Right lobe of liver (tissue), 6 donors: Measurements from ENCODE around the gene TCTN2. TPM values are rescaled to one million over a fixed set of nuclear protein-coding genes. Genes with fewer than 3 reads are reported as not detected.
A peak's percentile ranks its signal among the peaks of the same experiment; 100 is the strongest.

Experiments used
- ATAC-seq, 4 donors: fragments of 200-7000 bp; cut with Tn5 transposase; one replicate each; pipeline ENCODE4 v1.9.1; 2020; ENCODE audit warnings: mild to moderate bottlenecking in 4 of 4, moderate library complexity in 4 of 4
- DNase-seq, 3 donors: peaks; one replicate each; pipeline ENCODE4 v3.0.0-alpha.2; 2020
- H3K27ac ChIP-seq, 3 donors: fragments of 200-600 bp; one replicate each; pipeline ENCODE4 v1.8.0; 2022
- H3K27me3 ChIP-seq, 2 donors: fragments of 200-600 bp; one replicate each; pipeline ENCODE4 v1.8.0; 2022
- H3K36me3 ChIP-seq, 4 donors: fragments of 200-600 bp; sonication (generic) in 1 of 4; one replicate each; pipeline versions ENCODE4 v1.5.1 to v1.8.0; 2017 to 2022; ENCODE audit warnings: control low read depth in 1 of 4
- H3K4me1 ChIP-seq, 4 donors: fragments of 200-600 bp; sonication (generic) in 1 of 4; one replicate each; pipeline versions ENCODE4 v1.5.1 to v1.8.0; 2017 to 2022; ENCODE audit warnings: control low read depth in 1 of 4
- H3K4me3 ChIP-seq, 3 donors: fragments of 200-600 bp; one replicate each; pipeline ENCODE4 v1.8.0; 2022
- H3K9me3 ChIP-seq, 4 donors: fragments of 200-600 bp; sonication (generic) in 1 of 4; one replicate each; pipeline versions ENCODE4 v1.5.1 to v1.8.0; 2017 to 2022; ENCODE audit warnings: control low read depth in 1 of 4
- POLR2A ChIP-seq: fragments of 450-650 bp; IDR thresholded peaks from one replicate; pipeline ENCODE4 v1.6.1; 2017; ENCODE audit warnings: antibody characterized with exemption, mild to moderate bottlenecking
- WGBS: methylation state at CpG from one replicate; pipeline ENCODE4 v1.1.6; 2018; ENCODE audit warnings: low coverage, low lambda C conversion rate; ENCODE audit not compliant: insufficient coverage; ENCODE audit errors: missing lambda C conversion rate; 5-methylcytosine and 5-hydroxymethylcytosine counted together
- intact Hi-C, 2 donors: fragments of 100-400 bp; cut with DNase I; formaldehyde crosslinking; loops; one replicate each; pipeline versions ENCODE4 v1.11.2 to v1.14.1; 2022
- total RNA-seq, 6 experiments: library from RNA; depleted of rRNA in 2 of 6; stranded (reverse); fragments of >200 nt in 2 of 6; fragmentation: NEBNext Ultra II Directional in 3 of 6; extraction: Animal tissue kit (Norgen Biotek cat#: 25700) in 3 of 6; gene quantifications; one replicate each; pipeline versions ENCODE4 v1.1.0 to v1.2.4, GENCODE V29; 2016 to 2023
- TF ChIP-seq, protein P1 (sequence below), 4 donors: fragments of 200-600 bp in 3 of 4; fragments of 450-650 bp in 1 of 4; IDR thresholded peaks; one replicate each; pipeline versions ENCODE4 v1.5.1 to v1.8.0; 2016 to 2022; ENCODE audit warnings: antibody characterized with exemption in 4 of 4, mild to moderate bottlenecking in 2 of 4
- donor health status: DM: no; HTN: yes; CAD: no.
- donor health status: DM: no; HTN: no; CAD: no.
- donor health status: DM: no; HTN: no; CAD: no.
- donor health status: DM: no; HTN: yes; CAD: no.
- donor health status: DM: no; HTN: yes; CAD: no.

Gene TCTN2
- total RNA-seq, 6 experiments from 2014 or later: 0.61 to 1.2 (median 0.88) TPM

DNA sequence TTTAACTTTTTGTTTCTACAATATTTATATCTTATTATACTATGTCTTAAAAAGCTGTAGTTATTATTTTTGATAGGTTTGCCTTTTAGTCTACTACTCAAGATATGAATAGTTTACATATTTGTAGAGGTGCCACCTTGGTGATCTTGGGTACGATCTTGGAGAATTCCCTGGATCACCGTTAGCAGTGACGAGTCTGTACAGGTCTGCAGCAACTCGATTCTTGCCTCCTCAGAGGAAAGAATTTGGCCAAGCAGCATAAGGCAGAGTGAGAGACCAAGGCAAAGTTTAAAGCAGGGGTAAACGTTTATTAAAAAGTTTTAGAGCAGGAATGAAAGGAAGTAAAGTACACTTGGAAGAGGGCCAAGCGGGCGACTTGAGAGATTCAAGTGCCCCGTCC, 3.1 kb upstream of the TCTN2 start:
- no peak for DNase-seq
- no peaks in the 10 kb centered on the region for H3K27me3 ChIP-seq
- no peak overlapping the region for H3K27ac ChIP-seq
- WGBS: 71% methylated on average over 8 of the region's 8 CpGs
- no peak for TF ChIP-seq POLR2A
- TF ChIP-seq, protein P1, sequence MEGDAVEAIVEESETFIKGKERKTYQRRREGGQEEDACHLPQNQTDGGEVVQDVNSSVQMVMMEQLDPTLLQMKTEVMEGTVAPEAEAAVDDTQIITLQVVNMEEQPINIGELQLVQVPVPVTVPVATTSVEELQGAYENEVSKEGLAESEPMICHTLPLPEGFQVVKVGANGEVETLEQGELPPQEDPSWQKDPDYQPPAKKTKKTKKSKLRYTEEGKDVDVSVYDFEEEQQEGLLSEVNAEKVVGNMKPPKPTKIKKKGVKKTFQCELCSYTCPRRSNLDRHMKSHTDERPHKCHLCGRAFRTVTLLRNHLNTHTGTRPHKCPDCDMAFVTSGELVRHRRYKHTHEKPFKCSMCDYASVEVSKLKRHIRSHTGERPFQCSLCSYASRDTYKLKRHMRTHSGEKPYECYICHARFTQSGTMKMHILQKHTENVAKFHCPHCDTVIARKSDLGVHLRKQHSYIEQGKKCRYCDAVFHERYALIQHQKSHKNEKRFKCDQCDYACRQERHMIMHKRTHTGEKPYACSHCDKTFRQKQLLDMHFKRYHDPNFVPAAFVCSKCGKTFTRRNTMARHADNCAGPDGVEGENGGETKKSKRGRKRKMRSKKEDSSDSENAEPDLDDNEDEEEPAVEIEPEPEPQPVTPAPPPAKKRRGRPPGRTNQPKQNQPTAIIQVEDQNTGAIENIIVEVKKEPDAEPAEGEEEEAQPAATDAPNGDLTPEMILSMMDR (IDR thresholded peaks at IDR 0.05): no peak
- no peak for ATAC-seq
- H3K4me3 ChIP-seq: no peak overlapping the region
- no peaks in the 10 kb centered on the region for H3K9me3 ChIP-seq
- H3K4me1 ChIP-seq: no peaks in the 10 kb centered on the region
- H3K36me3 ChIP-seq: no peaks in the 10 kb centered on the region
- intact Hi-C loops: no loop called here

DNA sequence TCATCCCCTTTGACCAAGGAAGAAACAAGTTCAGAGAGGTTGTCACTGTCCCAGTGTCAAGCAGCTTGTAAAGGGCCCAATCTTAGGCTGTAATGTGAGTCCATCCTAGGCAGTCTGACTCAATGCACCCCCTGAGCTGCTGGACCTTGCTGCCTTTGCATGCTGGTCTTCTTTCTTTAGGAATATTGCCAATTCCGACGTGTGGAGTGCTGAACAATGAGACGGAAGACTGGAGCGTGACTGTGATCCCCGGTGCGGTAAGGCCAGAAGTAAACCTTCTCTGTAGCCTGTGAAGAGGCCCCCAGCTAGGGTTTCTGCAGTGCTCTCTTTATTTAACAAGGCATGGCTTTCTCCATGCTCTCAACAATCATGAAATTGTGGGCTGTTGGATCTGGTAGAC, 963 bp downstream of the TCTN2 start:
- Histone ChIP-seq H3K4me3 (peak overlapping the region in 1 of 3 donors; percentile 86), H3K9me3 (no peaks in the 10 kb centered on the region), H3K27ac (no peak overlapping the region), H3K4me1 (no peaks in the 10 kb centered on the region), H3K36me3 (no peaks in the 10 kb centered on the region), H3K27me3 (no peaks in the 10 kb centered on the region)
- intact Hi-C loops: no loop called here
- TF ChIP-seq, protein P1 (IDR thresholded peaks at IDR 0.05): no peak
- no peak for TF ChIP-seq POLR2A
- ATAC-seq: no peak
- no CpG with 5 or more reads among the region's 6 CpGs for WGBS
- DNase-seq: no peak

GRCh38 chr12:123675436-123675835, 4.5 kb downstream of the TCTN2 start:
- no peaks in the 10 kb centered on the region for H3K9me3 ChIP-seq
- no peaks in the 10 kb centered on the region for H3K27me3 ChIP-seq
- 100% methylated on average over 1 of the region's 1 CpG for WGBS
- intact Hi-C loops: no loop called here
- no peaks in the 10 kb centered on the region for H3K4me1 ChIP-seq
- no peak overlapping the region for H3K27ac ChIP-seq
- TF ChIP-seq POLR2A: no peak
- TF ChIP-seq, protein P1 (IDR thresholded peaks at IDR 0.05): no peak
- no peaks in the 10 kb centered on the region for H3K36me3 ChIP-seq
- ATAC-seq (no peak), DNase-seq (no peak)
- H3K4me3 ChIP-seq: no peak overlapping the region

GRCh38 chr12:123676616-123677320, 5.9 kb downstream of the TCTN2 start:
- ATAC-seq (no peak), DNase-seq (no peak)
- Histone ChIP-seq H3K36me3 (no peaks in the 10 kb centered on the region), H3K4me1 (no peaks in the 10 kb centered on the region), H3K27ac (no peak overlapping the region), H3K4me3 (no peak overlapping the region), H3K9me3 (no peaks in the 10 kb centered on the region), H3K27me3 (no peaks in the 10 kb centered on the region)
- WGBS: 89% methylated on average over 8 of the region's 9 CpGs
- intact Hi-C loops: no loop called here
- no peak for TF ChIP-seq POLR2A
- TF ChIP-seq, protein P1 (IDR thresholded peaks at IDR 0.05): no peak
